GM23338 (cell line): ENCODE data around the gene SHISA9. TPM values are rescaled to one million over a fixed set of nuclear protein-coding genes. Genes with fewer than 3 reads are reported as not detected.

Experiments used
- ATAC-seq: fragments of 200-7000 bp; cut with Tn5 transposase; 3 replicates; pipeline ENCODE4 v1.9.1; 2020
- DNase-seq: peaks from one replicate; pipeline ENCODE4 v3.0.0-alpha.2; 2015; ENCODE audit warnings: low spot score
- H2AFZ ChIP-seq: fragments of 200-600 bp; sonication (generic); 2 replicates; pipeline ENCODE4 v1.8.0; 2016; ENCODE audit warnings: antibody characterized with exemption, mild to moderate bottlenecking, moderate library complexity
- H3F3A ChIP-seq: fragments of 200-600 bp; sonication (generic); replicated peaks from 2 replicates; pipeline ENCODE4 v1.8.0; 2017; ENCODE audit warnings: antibody characterized with exemption, mixed run types, low read depth
- H3K27ac ChIP-seq: fragments of 200-600 bp; sonication (generic); 2 replicates; pipeline ENCODE4 v1.6.1; 2016; ENCODE audit warnings: low read depth
- H3K27me3 ChIP-seq: fragments of 200-600 bp; sonication (generic); 2 replicates; pipeline ENCODE4 v1.8.0; 2016; ENCODE audit warnings: mild to moderate bottlenecking, mixed run types, moderate library complexity; ENCODE audit not compliant: insufficient read depth
- H3K36me3 ChIP-seq: fragments of 200-600 bp; sonication (generic); 2 replicates; pipeline ENCODE4 v1.8.0; 2016; ENCODE audit warnings: mild to moderate bottlenecking; ENCODE audit not compliant: insufficient read depth
- H3K4me1 ChIP-seq: fragments of 200-600 bp; sonication (generic); 2 replicates; pipeline ENCODE4 v1.8.0; 2016; ENCODE audit warnings: mild to moderate bottlenecking, moderate library complexity; ENCODE audit not compliant: insufficient read depth
- H3K4me2 ChIP-seq: fragments of 200-600 bp; sonication (generic); 2 replicates; pipeline ENCODE4 v1.7.1; 2017; ENCODE audit warnings: mixed run types
- H3K4me3 ChIP-seq: fragments of 200-600 bp; sonication (generic); 2 replicates; pipeline ENCODE4 v1.6.1; 2016; ENCODE audit warnings: mixed run types
- H3K79me2 ChIP-seq: fragments of 200-600 bp; sonication (generic); replicated peaks from 2 replicates; pipeline ENCODE4 v1.8.0; 2017; ENCODE audit warnings: mild to moderate bottlenecking; ENCODE audit not compliant: insufficient read depth
- H3K9me2 ChIP-seq: fragments of 200-600 bp; sonication (generic); 2 replicates; pipeline ENCODE4 v1.8.0; 2017; ENCODE audit not compliant: insufficient read depth
- H4K20me1 ChIP-seq: fragments of 200-600 bp; sonication (generic); replicated peaks from 2 replicates; pipeline ENCODE4 v1.8.0; 2017; ENCODE audit warnings: mild to moderate bottlenecking; ENCODE audit not compliant: insufficient read depth
- H3K27ac Mint-ChIP-seq: 2 replicates; pipeline ENCODE4 v1.8.0; 2020; ENCODE audit warnings: inconsistent platforms, mild to moderate bottlenecking, moderate library complexity, mixed read lengths
- H3K27me3 Mint-ChIP-seq: 3 replicates; pipeline ENCODE4 v1.8.0; 2022; ENCODE audit warnings: low read depth, mild to moderate bottlenecking, moderate library complexity, mixed read lengths, inconsistent platforms; ENCODE audit not compliant: insufficient read depth, poor library complexity
- H3K36me3 Mint-ChIP-seq: 3 replicates; pipeline ENCODE4 v1.8.0; 2021; ENCODE audit warnings: low read depth, mild to moderate bottlenecking, inconsistent platforms, moderate library complexity, mixed read lengths
- H3K4me1 Mint-ChIP-seq: 3 replicates; pipeline ENCODE4 v1.8.0; 2020; ENCODE audit warnings: mild to moderate bottlenecking, inconsistent platforms, mixed read lengths
- H3K4me3 Mint-ChIP-seq: 3 replicates; pipeline ENCODE4 v1.8.0; 2021; ENCODE audit warnings: moderate library complexity, mild to moderate bottlenecking, inconsistent platforms, mixed read lengths
- H3K9me3 Mint-ChIP-seq: 3 replicates; pipeline ENCODE4 v1.8.0; 2020; ENCODE audit warnings: moderate library complexity, mild to moderate bottlenecking, inconsistent platforms, mixed read lengths
- CREB1 ChIP-seq: fragments of 250-450 bp; sonication (Bioruptor Pico); IDR thresholded peaks from 2 replicates; pipeline ENCODE4 v1.5.0; 2020; ENCODE audit warnings: low read depth, mild to moderate bottlenecking, moderate library complexity
- CTCF ChIP-seq, 2 experiments: fragments of 200-600 bp in 1 of 2; sonication (generic) in 1 of 2; conservative IDR thresholded peaks; 2 replicates each; pipeline versions ENCODE4 v1.5.1 to v1.6.1; 2016 to 2017; ENCODE audit warnings: antibody characterized with exemption in 2 of 2, low read depth in 2 of 2, mild to moderate bottlenecking in 2 of 2, moderate library complexity in 1 of 2
- EZH2 ChIP-seq: fragments of 200-600 bp; sonication (generic); IDR thresholded peaks from one replicate; pipeline ENCODE4 v1.8.0; 2017; ENCODE audit warnings: antibody characterized with exemption, mild to moderate bottlenecking, low read depth; ENCODE audit not compliant: unreplicated experiment
- EZH2phosphoT487 ChIP-seq: fragments of 200-600 bp; sonication (generic); IDR thresholded peaks from one replicate; pipeline ENCODE4 v1.8.1; 2018; ENCODE audit warnings: antibody characterized with exemption; ENCODE audit not compliant: unreplicated experiment
- NANOG ChIP-seq: IDR thresholded peaks from 2 replicates; pipeline ENCODE4 v1.6.1; 2016; ENCODE audit warnings: antibody characterized with exemption, borderline replicate concordance
- STAT1 ChIP-seq: IDR thresholded peaks from one replicate; pipeline ENCODE4 v1.6.1; 2016; ENCODE audit warnings: antibody characterized with exemption; ENCODE audit not compliant: unreplicated experiment
- ZNF331 ChIP-seq: fragments of 250-450 bp; sonication (Bioruptor Pico); IDR thresholded peaks from 2 replicates; pipeline ENCODE4 v1.5.0; 2020; ENCODE audit warnings: low read depth, mild to moderate bottlenecking, moderate library complexity
- ZNF462 ChIP-seq: fragments of 250-450 bp; sonication (Bioruptor Pico); IDR thresholded peaks from 2 replicates; pipeline ENCODE4 v1.5.0; 2020; ENCODE audit warnings: mild to moderate bottlenecking, moderate library complexity
- polyA plus RNA-seq: library from polyadenylated mRNA; unstranded; fragments of >200 nt; fragmentation: Nextera tagmentation; extraction: Ambion mirVana; gene quantifications from 2 replicates; pipeline ENCODE4 v1.2.1, GENCODE V29; 2016
- total RNA-seq: library from RNA; depleted of rRNA; stranded (reverse); fragments of >200 nt; shearing (Covaris generic); gene quantifications from 2 replicates; pipeline ENCODE4 v1.2.3, GENCODE V29; 2014

Gene SHISA9
- total and polyA plus RNA-seq, 2 experiments from 2014 or later = 10.4 to 45.6 TPM

GRCh38 chr16:13105427-13105826, 204.0 kb downstream of the SHISA9 start:
- no peaks in the 10 kb centered on the region for H4K20me1 ChIP-seq
- H3K27me3 Mint-ChIP-seq = peaks cover 2% of the 10 kb centered on the region
- H3K9me2 ChIP-seq = peaks cover 8% of the 10 kb centered on the region
- ATAC-seq = no peak
- peaks cover 24% of the 10 kb centered on the region for H3K79me2 ChIP-seq
- TF ChIP-seq NANOG (no peak), EZH2phosphoT487 (no peak), CREB1 (CRISPR knock-in tag) (no peak), ZNF331 (no peak), EZH2 (no peak), CTCF (conservative IDR thresholded peaks at IDR 0.05; ENCODE audit: low read depth in 2 of 2) (no peak), STAT1 (no peak), ZNF462 (CRISPR knock-in tag) (no peak)
- no peak overlapping the region for H3K4me3 Mint-ChIP-seq
- no peak overlapping the region for H3K27ac ChIP-seq
- DNase-seq = no peak
- H2AFZ ChIP-seq = no peak overlapping the region
- H3K9me3 Mint-ChIP-seq = peaks cover 14% of the 10 kb centered on the region
- peaks cover under 1% of the 10 kb centered on the region; the same call in 1 of the 2 replicates for H3K4me1 ChIP-seq
- H3K27ac Mint-ChIP-seq = no peak overlapping the region
- H3K36me3 Mint-ChIP-seq = peaks cover 14% of the 10 kb centered on the region; the same call in 2 of the 3 replicates
- H3K27me3 ChIP-seq = no peaks in the 10 kb centered on the region
- H3F3A ChIP-seq = no peaks in the 10 kb centered on the region
- H3K4me3 ChIP-seq = no peak overlapping the region
- H3K36me3 ChIP-seq = no peaks in the 10 kb centered on the region
- H3K4me2 ChIP-seq = no peak overlapping the region
- H3K4me1 Mint-ChIP-seq = peaks cover 13% of the 10 kb centered on the region
